Measurements from ENCODE around the gene TSPEAR. TPM values are rescaled to one million over a fixed set of nuclear protein-coding genes. Genes with fewer than 3 reads are reported as not detected.

Gene TSPEAR
- total RNA-seq, 3 donors from 2014 or later, result not detected

DNA sequence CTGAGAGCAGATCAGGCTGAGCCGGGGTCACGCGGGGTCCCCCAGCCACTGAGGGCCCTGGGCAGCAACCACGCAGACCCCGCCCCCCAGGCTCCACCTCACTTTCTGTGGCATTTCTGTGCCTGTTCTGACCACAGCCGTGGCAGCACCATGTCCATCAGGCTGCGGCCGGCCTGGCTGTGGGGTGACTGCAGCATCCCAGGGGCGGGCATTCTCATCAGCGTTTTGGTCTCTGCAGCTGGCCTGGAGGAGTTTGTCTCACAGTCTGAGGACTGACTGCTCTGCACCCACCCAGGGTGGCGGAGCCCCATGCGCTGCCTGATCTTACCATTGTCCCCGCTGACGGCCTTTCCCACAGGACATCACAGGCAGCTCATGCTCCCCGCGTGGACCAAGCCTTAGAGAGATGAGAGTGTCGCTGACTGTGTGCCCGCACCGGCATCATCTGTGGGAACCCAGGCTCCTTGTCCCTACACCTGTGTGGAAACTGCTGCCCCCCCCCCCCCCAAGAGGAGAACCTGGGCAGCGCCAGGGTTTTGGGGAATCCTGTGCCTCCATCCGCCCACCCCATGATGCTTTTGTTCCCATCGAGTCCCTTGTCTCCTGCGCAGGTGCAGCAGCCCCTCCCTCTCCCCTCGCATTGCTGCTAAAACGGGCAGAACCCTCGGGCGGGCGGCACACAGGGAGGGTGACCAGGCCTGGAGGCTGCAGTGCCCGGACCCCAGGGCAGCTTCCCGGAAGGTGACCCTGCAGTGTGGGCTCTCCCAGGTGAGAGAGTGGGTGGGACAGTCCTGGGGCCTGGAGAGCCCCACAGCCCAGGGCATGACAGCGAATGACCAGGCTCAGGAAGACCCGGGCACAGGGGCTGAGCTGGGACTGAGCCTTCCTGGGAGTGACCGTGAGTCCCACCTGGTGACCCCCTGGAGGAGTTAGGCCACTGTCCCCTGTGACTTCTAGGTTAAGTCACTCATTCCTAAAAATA, 173.2 kb downstream of the TSPEAR start:
- no peaks in the 10 kb centered on the region for H3K4me1 Mint-ChIP-seq (ENCODE audit: low read depth)

DNA sequence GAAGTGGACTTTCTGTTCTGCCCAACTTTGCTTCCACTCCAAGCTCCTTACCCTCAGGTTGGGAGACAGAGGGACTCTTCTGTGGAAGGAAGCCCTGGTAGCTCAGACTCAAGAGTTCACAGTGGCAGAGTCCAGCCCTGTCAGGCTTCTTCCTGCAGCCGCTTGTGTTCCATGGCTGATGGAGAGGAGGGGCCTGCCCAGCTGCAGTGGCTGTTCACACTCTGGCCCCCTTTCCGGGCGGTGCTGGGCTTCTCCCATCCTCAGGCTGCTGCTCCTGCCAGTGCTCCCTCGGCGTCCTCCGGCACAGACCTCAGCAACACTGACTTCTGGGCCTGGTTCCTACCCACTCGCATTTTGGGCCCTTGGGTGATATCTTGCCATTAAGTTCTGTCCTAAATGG, 175.4 kb downstream of the TSPEAR start:
- H3K9me3 Mint-ChIP-seq, result no peaks in the 10 kb centered on the region
- H3K4me3 Mint-ChIP-seq, result no peak overlapping the region
- H3K4me1 Mint-ChIP-seq (ENCODE audit: low read depth), result no peaks in the 10 kb centered on the region
- no peak for DNase-seq
- no peaks in the 10 kb centered on the region for H3K36me3 Mint-ChIP-seq (ENCODE audit: insufficient read depth)
- peaks cover 4% of the 10 kb centered on the region for H3K27me3 Mint-ChIP-seq (ENCODE audit: low read depth)
- no peak for ATAC-seq

More for the DNA sequence above, 173.2 kb downstream of the TSPEAR start:
- H3K27me3 Mint-ChIP-seq (ENCODE audit: low read depth), result peaks cover 4% of the 10 kb centered on the region
- no peak for ATAC-seq
- no peak overlapping the region for H3K4me3 Mint-ChIP-seq
- H3K9me3 Mint-ChIP-seq, result no peaks in the 10 kb centered on the region
- DNase-seq, result no peak
- H3K36me3 Mint-ChIP-seq (ENCODE audit: insufficient read depth), result no peaks in the 10 kb centered on the region

- Mint-ChIP-seq H3K4me3 (no peak overlapping the region), H3K4me1 (ENCODE audit: low read depth) (no peaks in the 10 kb centered on the region), H3K27me3 (ENCODE audit: low read depth) (peaks cover 2% of the 10 kb centered on the region), H3K9me3 (no peaks in the 10 kb centered on the region), H3K36me3 (ENCODE audit: insufficient read depth) (no peaks in the 10 kb centered on the region)
- DNase-seq (no peak), ATAC-seq (no peak)
Measured at GRCh38 chr21:44534688-44535087, 176.7 kb downstream of the TSPEAR start.

- Mint-ChIP-seq H3K4me1 (ENCODE audit: low read depth) (no peaks in the 10 kb centered on the region), H3K9me3 (no peaks in the 10 kb centered on the region), H3K27me3 (ENCODE audit: low read depth) (peaks cover 2% of the 10 kb centered on the region), H3K4me3 (no peak overlapping the region), H3K36me3 (ENCODE audit: insufficient read depth) (no peaks in the 10 kb centered on the region)
- ATAC-seq (no peak), DNase-seq (no peak)
Measured at GRCh38 chr21:44533891-44534627, 177.3 kb downstream of the TSPEAR start.

DNA sequence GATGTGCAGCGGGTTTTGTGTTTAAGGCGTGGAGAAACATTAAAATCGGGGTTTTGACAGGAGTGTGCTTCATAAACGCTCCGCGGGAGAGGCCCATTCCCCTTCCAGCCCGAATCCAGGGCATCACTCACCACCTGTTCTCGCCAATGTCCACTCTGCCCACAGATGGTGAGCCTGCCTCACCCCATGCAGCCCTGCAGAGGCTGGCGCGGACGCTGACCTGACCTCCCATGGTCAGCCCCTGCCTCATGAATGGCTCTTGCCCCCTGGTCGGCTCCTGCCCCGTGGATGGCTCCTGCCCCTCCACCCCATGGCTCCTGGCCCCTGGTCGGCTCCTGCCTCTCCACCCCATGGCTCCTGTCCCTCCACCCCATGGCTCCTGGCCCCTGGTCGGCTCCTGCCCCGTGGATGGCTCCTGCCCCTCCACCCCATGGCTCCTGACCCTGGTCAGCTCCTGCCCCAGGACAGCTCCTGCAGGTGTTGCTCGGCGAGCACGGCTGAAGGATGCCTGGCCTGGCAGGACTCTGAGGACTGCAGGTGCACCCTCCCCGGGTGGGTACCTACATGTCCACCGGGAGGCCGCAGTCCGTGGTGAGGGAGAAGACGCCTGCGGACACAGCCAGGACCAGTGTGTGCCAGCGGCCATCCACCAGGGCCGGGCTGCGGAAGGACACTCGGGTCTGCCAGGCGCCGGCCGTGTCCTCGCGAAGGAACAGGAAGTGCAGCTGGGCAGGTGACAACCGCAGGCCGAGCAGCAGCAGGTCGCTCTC, 178.1 kb downstream of the TSPEAR start:
- H3K27me3 Mint-ChIP-seq (ENCODE audit: low read depth), result no peaks in the 10 kb centered on the region
- no peaks in the 10 kb centered on the region for H3K9me3 Mint-ChIP-seq
- no peak for ATAC-seq
- no peak overlapping the region for H3K4me3 Mint-ChIP-seq
- H3K36me3 Mint-ChIP-seq (ENCODE audit: insufficient read depth), result no peaks in the 10 kb centered on the region
- DNase-seq, result no peak
- H3K4me1 Mint-ChIP-seq (ENCODE audit: low read depth), result no peaks in the 10 kb centered on the region

- Mint-ChIP-seq H3K36me3 (ENCODE audit: insufficient read depth) (no peaks in the 10 kb centered on the region), H3K27me3 (ENCODE audit: low read depth) (no peaks in the 10 kb centered on the region), H3K9me3 (no peaks in the 10 kb centered on the region), H3K4me3 (no peak overlapping the region), H3K4me1 (ENCODE audit: low read depth) (no peaks in the 10 kb centered on the region)
- ATAC-seq (no peak), DNase-seq (no peak)
Measured at GRCh38 chr21:44532712-44533111, 178.7 kb downstream of the TSPEAR start.

- no peak for ATAC-seq
- no peaks in the 10 kb centered on the region for H3K4me1 Mint-ChIP-seq (ENCODE audit: low read depth)
- no peaks in the 10 kb centered on the region for H3K9me3 Mint-ChIP-seq
- no peak for DNase-seq
- no peak overlapping the region for H3K4me3 Mint-ChIP-seq
- no peaks in the 10 kb centered on the region for H3K27me3 Mint-ChIP-seq (ENCODE audit: low read depth)
- H3K36me3 Mint-ChIP-seq (ENCODE audit: insufficient read depth), result no peaks in the 10 kb centered on the region
Measured at GRCh38 chr21:44531606-44532564, 179.5 kb downstream of the TSPEAR start.

GRCh38 chr21:44530903-44531605, 180.3 kb downstream of the TSPEAR start:
- no peak for ATAC-seq
- Mint-ChIP-seq H3K4me1 (ENCODE audit: low read depth) (no peaks in the 10 kb centered on the region), H3K4me3 (no peak overlapping the region), H3K27me3 (ENCODE audit: low read depth) (no peaks in the 10 kb centered on the region), H3K9me3 (no peaks in the 10 kb centered on the region), H3K36me3 (ENCODE audit: insufficient read depth) (no peaks in the 10 kb centered on the region)
- DNase-seq, result no peak

DNA sequence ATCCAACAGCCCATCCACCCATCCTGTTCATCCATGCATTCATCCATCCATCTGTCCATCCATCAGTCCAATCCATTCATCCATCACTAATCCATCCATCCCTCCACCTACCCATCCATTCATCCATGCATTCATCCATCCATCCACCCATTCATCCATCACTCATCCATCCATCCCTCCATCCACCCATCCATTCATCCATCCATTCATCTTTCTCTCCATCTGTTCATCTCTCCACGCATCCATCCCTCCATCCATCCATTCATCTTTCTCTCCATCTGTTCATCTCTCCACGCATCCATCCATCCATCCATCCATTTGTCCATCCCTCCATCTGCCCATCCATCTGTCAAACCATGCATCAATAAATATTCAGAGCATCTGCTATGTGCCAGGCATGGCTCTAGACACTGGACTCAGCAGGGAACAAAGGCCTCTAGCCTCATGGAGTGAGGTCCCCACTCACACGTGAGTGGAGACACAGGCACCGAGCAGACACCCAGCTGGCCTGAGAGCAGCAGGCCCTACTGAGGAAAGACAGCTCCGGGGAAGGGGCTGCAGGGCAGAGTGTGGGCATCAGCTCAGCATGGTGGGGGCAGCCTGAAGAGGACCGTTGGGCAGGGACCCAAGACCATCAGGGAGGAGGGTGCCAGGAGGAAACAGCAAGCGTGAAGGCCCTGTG, 181.0 kb downstream of the TSPEAR start:
- Mint-ChIP-seq H3K9me3 (no peaks in the 10 kb centered on the region), H3K36me3 (ENCODE audit: insufficient read depth) (no peaks in the 10 kb centered on the region), H3K4me1 (ENCODE audit: low read depth) (no peaks in the 10 kb centered on the region), H3K27me3 (ENCODE audit: low read depth) (no peaks in the 10 kb centered on the region), H3K4me3 (no peak overlapping the region)
- DNase-seq (no peak), ATAC-seq (no peak)

GRCh38 chr21:44529503-44530125, 181.8 kb downstream of the TSPEAR start:
- Mint-ChIP-seq H3K27me3 (ENCODE audit: low read depth) (no peaks in the 10 kb centered on the region), H3K36me3 (ENCODE audit: insufficient read depth) (no peaks in the 10 kb centered on the region), H3K4me3 (no peak overlapping the region), H3K4me1 (ENCODE audit: low read depth) (no peaks in the 10 kb centered on the region), H3K9me3 (no peaks in the 10 kb centered on the region)
- ATAC-seq (no peak), DNase-seq (no peak)

GRCh38 chr21:44529011-44529421, 182.4 kb downstream of the TSPEAR start:
- no peaks in the 10 kb centered on the region for H3K9me3 Mint-ChIP-seq
- no peak for DNase-seq
- no peak for ATAC-seq

DNA sequence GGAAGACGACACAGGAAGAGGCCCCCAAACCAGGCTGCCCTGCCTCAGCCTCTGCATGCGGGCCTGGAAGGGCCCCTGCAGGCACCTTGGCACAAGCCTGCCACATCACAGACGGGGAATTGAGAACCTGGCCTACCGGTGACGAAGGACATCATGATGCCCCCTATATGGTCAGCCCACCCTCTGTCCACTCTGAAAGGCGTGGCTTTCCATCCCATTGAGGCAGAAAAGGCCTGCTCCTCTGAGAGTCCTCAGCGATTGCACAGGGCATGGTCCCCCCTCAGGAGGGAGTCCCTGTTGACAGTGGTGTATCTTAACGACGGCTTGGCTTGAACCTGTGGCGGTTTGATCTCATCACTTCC, 182.8 kb downstream of the TSPEAR start:
- ATAC-seq (no peak), DNase-seq (no peak)
- no peaks in the 10 kb centered on the region for H3K4me1 Mint-ChIP-seq (ENCODE audit: low read depth)
- H3K9me3 Mint-ChIP-seq, result no peaks in the 10 kb centered on the region
- H3K36me3 Mint-ChIP-seq (ENCODE audit: insufficient read depth), result no peaks in the 10 kb centered on the region
- no peaks in the 10 kb centered on the region for H3K27me3 Mint-ChIP-seq (ENCODE audit: low read depth)
- H3K4me3 Mint-ChIP-seq, result no peak overlapping the region

More at GRCh38 chr21:44529011-44529421, 182.4 kb downstream of the TSPEAR start:
- no peaks in the 10 kb centered on the region for H3K27me3 Mint-ChIP-seq (ENCODE audit: low read depth)
- no peak overlapping the region for H3K4me3 Mint-ChIP-seq
- H3K4me1 Mint-ChIP-seq (ENCODE audit: low read depth), result no peaks in the 10 kb centered on the region
- H3K36me3 Mint-ChIP-seq (ENCODE audit: insufficient read depth), result no peaks in the 10 kb centered on the region

Data from activated T-cell treated with anti-CD3 and anti-CD28 coated beads, Interleukin-2, amount 50 U/mL, for 4 hours (primary cell).